ENCODE measurements around the gene KCNAB1. TPM values are rescaled to one million over a fixed set of nuclear protein-coding genes. Genes with fewer than 3 reads are reported as not detected.

Gene KCNAB1
- total and polyA plus RNA-seq, 2 donors (not counting 1 experiment from before 2014, with no cell fraction given): 0.03 to 0.33 TPM

- H3K4me1 ChIP-seq (ENCODE audit: control insufficient read depth, extremely low read depth, insufficient read depth, low read length): no peaks in the 10 kb centered on the region
- H3K27me3 ChIP-seq (ENCODE audit: control insufficient read depth, insufficient read depth, low read length): peaks cover 2% of the 10 kb centered on the region
- H3K9me3 ChIP-seq (ENCODE audit: control insufficient read depth, insufficient read depth, low read depth, low read length): no peaks in the 10 kb centered on the region
- H3K27ac ChIP-seq (ENCODE audit: insufficient read depth, low read length): no peak overlapping the region
- H3K4me2 ChIP-seq (ENCODE audit: extremely low read depth, insufficient read depth, low read length): no peak overlapping the region
- H3K4me3 ChIP-seq (replicated peaks in 1 of 4; ENCODE audit: control extremely low read depth in 1 of 4, insufficient read depth in 1 of 4, low read depth in 3 of 4, low read length in 4 of 4): no peak overlapping the region
- no peaks in the 10 kb centered on the region for H4K20me1 ChIP-seq (ENCODE audit: control insufficient read depth, extremely low read depth, insufficient read depth, low read length)
- no peaks in the 10 kb centered on the region for H3K36me3 ChIP-seq (ENCODE audit: control insufficient read depth, insufficient read depth, low read length)
- TF ChIP-seq EZH2 (IDR thresholded peaks at IDR 0.05; ENCODE audit: low read length, missing control alignments) (no peak), CTCF (conservative IDR thresholded peaks at IDR 0.05 in 1 of 2, IDR thresholded peaks at IDR 0.05 in 1 of 2; ENCODE audit: low read depth in 1 of 2, low read length in 2 of 2) (no peak)
- H2AFZ ChIP-seq (ENCODE audit: low read length): no peak overlapping the region
- no peak overlapping the region for H3K9ac ChIP-seq (ENCODE audit: insufficient read depth, low read length)
- DNase-seq (ENCODE audit: low read depth in 2 of 2): peak in 1 of 2 donors; percentile 27
- H3K79me2 ChIP-seq (ENCODE audit: control insufficient read depth, insufficient read depth, low read length): no peaks in the 10 kb centered on the region
These were observed 344.8 kb downstream of the KCNAB1 start for GRCh38 chr3:156465194-156465593.

GRCh38 chr3:156469456-156469855 is 349.1 kb downstream of the KCNAB1 start:
- Histone ChIP-seq H3K9ac (ENCODE audit: insufficient read depth, low read length) (no peak overlapping the region), H3K4me3 (replicated peaks in 1 of 4; ENCODE audit: control extremely low read depth in 1 of 4, insufficient read depth in 1 of 4, low read depth in 3 of 4, low read length in 4 of 4) (no peak overlapping the region), H3K4me1 (ENCODE audit: control insufficient read depth, extremely low read depth, insufficient read depth, low read length) (no peaks in the 10 kb centered on the region), H4K20me1 (ENCODE audit: control insufficient read depth, extremely low read depth, insufficient read depth, low read length) (no peaks in the 10 kb centered on the region), H3K27ac (ENCODE audit: insufficient read depth, low read length) (no peak overlapping the region), H3K9me3 (ENCODE audit: control insufficient read depth, insufficient read depth, low read depth, low read length) (no peaks in the 10 kb centered on the region), H2AFZ (ENCODE audit: low read length) (no peak overlapping the region), H3K79me2 (ENCODE audit: control insufficient read depth, insufficient read depth, low read length) (no peaks in the 10 kb centered on the region), H3K4me2 (ENCODE audit: extremely low read depth, insufficient read depth, low read length) (no peak overlapping the region), H3K27me3 (ENCODE audit: control insufficient read depth, insufficient read depth, low read length) (no peaks in the 10 kb centered on the region), H3K36me3 (ENCODE audit: control insufficient read depth, insufficient read depth, low read length) (no peaks in the 10 kb centered on the region)
- peak in 1 of 2 donors; percentile 67 for DNase-seq (ENCODE audit: low read depth in 2 of 2)
- no peak for TF ChIP-seq EZH2 (IDR thresholded peaks at IDR 0.05; ENCODE audit: low read length, missing control alignments)
- no peak for TF ChIP-seq CTCF (conservative IDR thresholded peaks at IDR 0.05 in 1 of 2, IDR thresholded peaks at IDR 0.05 in 1 of 2; ENCODE audit: low read depth in 1 of 2, low read length in 2 of 2)

GRCh38 chr3:156471431-156471830 is 351.1 kb downstream of the KCNAB1 start:
- Histone ChIP-seq H3K36me3 (ENCODE audit: control insufficient read depth, insufficient read depth, low read length) (no peaks in the 10 kb centered on the region), H2AFZ (ENCODE audit: low read length) (no peak overlapping the region), H3K27ac (ENCODE audit: insufficient read depth, low read length) (no peak overlapping the region), H3K79me2 (ENCODE audit: control insufficient read depth, insufficient read depth, low read length) (no peaks in the 10 kb centered on the region), H3K9ac (ENCODE audit: insufficient read depth, low read length) (no peak overlapping the region), H3K4me2 (ENCODE audit: extremely low read depth, insufficient read depth, low read length) (no peak overlapping the region), H3K27me3 (ENCODE audit: control insufficient read depth, insufficient read depth, low read length) (no peaks in the 10 kb centered on the region), H3K4me1 (ENCODE audit: control insufficient read depth, extremely low read depth, insufficient read depth, low read length) (no peaks in the 10 kb centered on the region), H4K20me1 (ENCODE audit: control insufficient read depth, extremely low read depth, insufficient read depth, low read length) (no peaks in the 10 kb centered on the region), H3K4me3 (replicated peaks in 1 of 4; ENCODE audit: control extremely low read depth in 1 of 4, insufficient read depth in 1 of 4, low read depth in 3 of 4, low read length in 4 of 4) (no peak overlapping the region), H3K9me3 (ENCODE audit: control insufficient read depth, insufficient read depth, low read depth, low read length) (no peaks in the 10 kb centered on the region)
- peak in 1 of 2 donors; percentile 43 for DNase-seq (ENCODE audit: low read depth in 2 of 2)
- TF ChIP-seq CTCF (conservative IDR thresholded peaks at IDR 0.05 in 1 of 2, IDR thresholded peaks at IDR 0.05 in 1 of 2; ENCODE audit: low read depth in 1 of 2, low read length in 2 of 2) (no peak), EZH2 (IDR thresholded peaks at IDR 0.05; ENCODE audit: low read length, missing control alignments) (no peak)

Measured in fibroblast of lung (primary cell).